Measurements from ENCODE around the gene XRCC3. TPM values are rescaled to one million over a fixed set of nuclear protein-coding genes. Genes with fewer than 3 reads are reported as not detected.

The XRCC3 gene
- total and polyA plus RNA-seq, 2 of the 8 experiments (the other 6 are each of a cell fraction or from before 2014, with no cell fraction given) = 36.9 to 41.8 TPM

DNA sequence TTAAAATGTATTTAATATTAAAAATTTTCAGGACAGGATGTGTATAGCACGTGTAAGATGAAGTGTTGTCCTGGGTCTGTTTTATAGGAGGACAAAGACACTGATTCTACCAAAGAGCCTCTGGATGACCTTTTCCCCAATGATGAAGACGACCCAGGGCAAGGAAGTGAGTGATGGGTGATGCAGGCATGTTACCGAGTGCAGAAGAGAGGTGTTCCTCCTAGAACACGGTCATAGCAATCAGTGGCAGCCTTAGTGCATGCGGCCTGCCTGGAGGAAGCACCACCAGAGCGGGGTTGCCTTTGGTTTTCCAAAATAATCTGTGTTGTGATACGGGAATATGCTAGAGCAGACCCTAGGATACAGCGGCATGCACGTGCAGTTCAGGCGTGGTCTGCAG lies 53.2 kb downstream of the XRCC3 start:
- peaks cover 7% of the 10 kb centered on the region; the same call in 1 of the 2 replicates for H3K79me1 ChIP-seq (ENCODE audit: low read depth, low read length)
- H2BK120ac ChIP-seq (replicated peaks; ENCODE audit: low read depth, low read length) = no peak overlapping the region
- CTCF ChIA-PET (ENCODE audit: partially characterized antibody) = interaction anchor here (1.5 to 2.1 kb wide), 2 partner anchors 10 to 16 kb away, joined by 3 to 5 read pairs; no protein-coding TSS in a partner anchor
- no peak overlapping the region; the same call in 1 of the 2 replicates for H2BK5ac ChIP-seq (ENCODE audit: low read depth, low read length)
- no peak overlapping the region for H2BK12ac ChIP-seq (ENCODE audit: low read depth, low read length)
- H4K5ac ChIP-seq (ENCODE audit: insufficient read length, low read depth, low read length) = no peak overlapping the region
- no peaks in the 10 kb centered on the region for H3K27me3 ChIP-seq (replicated peaks in 1 of 4; ENCODE audit: control insufficient read depth in 3 of 4, extremely low read depth in 1 of 4, insufficient read depth in 3 of 4, low read length in 3 of 4)
- H2BK15ac ChIP-seq (ENCODE audit: low read length) = no peak overlapping the region
- no peak for DNase-seq (ENCODE audit: low read depth in 1 of 2, low spot score in 2 of 2)
- no peak overlapping the region for H3K18ac ChIP-seq (ENCODE audit: extremely low read depth, low read length)
- H3K9ac ChIP-seq (replicated peaks in 1 of 4; ENCODE audit: extremely low read depth in 1 of 4, low read depth in 3 of 4, low read length in 3 of 4) = no peak overlapping the region
- no peak overlapping the region for H2BK20ac ChIP-seq (ENCODE audit: low read length)
- no peaks in the 10 kb centered on the region for H3K23me2 ChIP-seq (ENCODE audit: low read depth, low read length)
- H3K14ac ChIP-seq (ENCODE audit: insufficient read length) = no peak overlapping the region
- no peaks in the 10 kb centered on the region; a peak in 1 of 4 replicates for H3K9me3 ChIP-seq (ENCODE audit: insufficient read depth in 2 of 2, low read depth in 1 of 2, low read length in 1 of 2)
- no peak overlapping the region for H3K4me3 ChIP-seq (ENCODE audit: extremely low read depth in 1 of 4, insufficient read depth in 2 of 4, low read depth in 3 of 4, low read length in 4 of 4)
- H3K4ac ChIP-seq (replicated peaks; ENCODE audit: insufficient read length, low read depth, low read length) = no peak overlapping the region
- no peaks in the 10 kb centered on the region; a peak in 1 of 4 replicates for H3K79me2 ChIP-seq (ENCODE audit: control insufficient read depth in 1 of 2, insufficient read depth in 2 of 2, low read length in 2 of 2)
- H2AFZ ChIP-seq (ENCODE audit: low read length) = no peak overlapping the region
- no peak overlapping the region for H2AK5ac ChIP-seq (ENCODE audit: low read depth, low read length)
- H3K4me1 ChIP-seq (replicated peaks in 1 of 4; ENCODE audit: control insufficient read depth in 3 of 4, insufficient read depth in 4 of 4, low read length in 3 of 4) = no peaks in the 10 kb centered on the region
- no peak overlapping the region for H3K27ac ChIP-seq (ENCODE audit: low read depth, low read length)
- H4K8ac ChIP-seq (ENCODE audit: extremely low read depth, insufficient read depth, low read length) = no peak overlapping the region
- 90% methylated on average over 10 of the region's 10 CpGs; no CpG with 5 or more reads in 1 of the 2 experiments for WGBS, 2 experiments (ENCODE audit: extremely low coverage in 1 of 2, insufficient coverage in 1 of 2, insufficient read length in 1 of 2, insufficient replicate concordance in 2 of 2, low coverage in 1 of 2, low lambda C conversion rate in 2 of 2, missing lambda C conversion rate in 1 of 2)
- H4K20me1 ChIP-seq (replicated peaks in 1 of 2; ENCODE audit: control insufficient read depth in 1 of 2, insufficient read depth in 2 of 2, low read length in 2 of 2) = peaks cover 0 to 2% of the 10 kb centered on the region in 2 experiments
- H3K56ac ChIP-seq (replicated peaks; ENCODE audit: insufficient read length, low read depth, low read length) = no peak overlapping the region
- TF ChIP-seq SAP30 (IDR thresholded peaks at IDR 0.05; ENCODE audit: insufficient read depth, insufficient replicate concordance, low read length) (no peak), KDM5A (IDR thresholded peaks at IDR 0.05; ENCODE audit: low read length) (no peak), CEBPB (IDR thresholded peaks at IDR 0.05; ENCODE audit: low read depth, low read length) (no peak), HDAC6 (IDR thresholded peaks at IDR 0.05; ENCODE audit: low read depth, low read length) (no peak), MAFK (IDR thresholded peaks at IDR 0.05; ENCODE audit: low read depth, low read length) (no peak), CREB1 (IDR thresholded peaks at IDR 0.05) (no peak)
- no peak overlapping the region for H3K23ac ChIP-seq (ENCODE audit: insufficient read length)
- POLR2A ChIA-PET (ENCODE audit: partially characterized antibody) = no interaction called here
- no peak overlapping the region for H3K4me2 ChIP-seq (ENCODE audit: insufficient read depth in 1 of 2, low read depth in 2 of 2, low read length in 2 of 2)
- H4K91ac ChIP-seq (replicated peaks; ENCODE audit: insufficient read length, low read length) = no peak overlapping the region
- H3K36me3 ChIP-seq (ENCODE audit: control insufficient read depth in 2 of 4, insufficient read depth in 4 of 4, low read length in 3 of 4) = peaks cover 11 to 60% (median 35%) of the 10 kb centered on the region in 4 experiments; a peak in 6 of 8 replicates
- no peak for FAIRE-seq

Data from H1 (cell line).